CD1c-positive myeloid dendritic cell (primary cell): ENCODE data around the gene IFI27L1.

Experiments used
- DNase-seq: peaks from one replicate; pipeline ENCODE4 v3.0.0-alpha.2; 2016; ENCODE audit errors: extremely low spot score

IFI27L1 gene

GRCh38 chr14:94079891-94080620 is 1.1 kb upstream of the IFI27L1 start:
- peak; percentile 64 for DNase-seq

- no peak for DNase-seq
These were observed 293 bp downstream of the IFI27L1 start for GRCh38 chr14:94081386-94081820.

GRCh38 chr14:94087891-94088290 is 6.8 kb downstream of the IFI27L1 start:
- no peak for DNase-seq

- DNase-seq, result no peak
These were observed 7.4 kb downstream of the IFI27L1 start for GRCh38 chr14:94088516-94088915.

- no peak for DNase-seq
These were observed 8.4 kb downstream of the IFI27L1 start for GRCh38 chr14:94089479-94089878.

- DNase-seq, result no peak
These were observed 12.3 kb downstream of the IFI27L1 start for GRCh38 chr14:94093418-94093817.

GRCh38 chr14:94097091-94097490 is 16.0 kb downstream of the IFI27L1 start:
- DNase-seq, result no peak

GRCh38 chr14:94098326-94098992 is 17.3 kb downstream of the IFI27L1 start:
- DNase-seq, result no peak

GRCh38 chr14:94099006-94099405 is 17.9 kb downstream of the IFI27L1 start:
- DNase-seq, result no peak

- no peak for DNase-seq
These were observed 19.7 kb downstream of the IFI27L1 start for GRCh38 chr14:94100847-94101246.

GRCh38 chr14:94101748-94102147 is 20.6 kb downstream of the IFI27L1 start:
- no peak for DNase-seq

GRCh38 chr14:94102768-94103482 is 21.8 kb downstream of the IFI27L1 start:
- no peak for DNase-seq

- DNase-seq, result no peak
These were observed 22.5 kb downstream of the IFI27L1 start for GRCh38 chr14:94103554-94104150.

- no peak for DNase-seq
These were observed 23.6 kb downstream of the IFI27L1 start for GRCh38 chr14:94104731-94105130.

GRCh38 chr14:94109915-94110250 is 28.8 kb downstream of the IFI27L1 start:
- no peak for DNase-seq

GRCh38 chr14:94110552-94111181 is 29.6 kb downstream of the IFI27L1 start, which contains the start of gene IFI27:
TSS of gene IFI27 (plus strand) at chr14:94110736.
- no peak for DNase-seq

- DNase-seq, result no peak
These were observed 30.4 kb downstream of the IFI27L1 start for GRCh38 chr14:94111276-94112095.

GRCh38 chr14:94112513-94113063 is 31.5 kb downstream of the IFI27L1 start:
- no peak for DNase-seq

GRCh38 chr14:94113073-94113472 is 32.0 kb downstream of the IFI27L1 start:
- DNase-seq, result no peak

GRCh38 chr14:94113490-94113889 is 32.4 kb downstream of the IFI27L1 start:
- no peak for DNase-seq
